Nephron (organoid): ENCODE data around the gene ZNF544.
"Not testable (repeated sequence)": the region's sequence is repeated elsewhere in the genome, so short reads cannot be mapped to it uniquely, and the experiment has no call there.

ENCODE experiments used
- H3K27ac Mint-ChIP-seq, 3 experiments: 2 replicates each; pipeline ENCODE4 v1.8.0; 2020; ENCODE audit warnings: mixed read lengths in 3 of 3, mild to moderate bottlenecking in 2 of 3, moderate library complexity in 1 of 3
- H3K27me3 Mint-ChIP-seq: 2 replicates; pipeline ENCODE4 v1.8.0; 2021; ENCODE audit warnings: low read depth, mild to moderate bottlenecking, moderate library complexity, mixed read lengths
- H3K36me3 Mint-ChIP-seq: 2 replicates; pipeline ENCODE4 v1.8.0; 2020; ENCODE audit warnings: low read depth, mixed read lengths
- H3K4me1 Mint-ChIP-seq: 2 replicates; pipeline ENCODE4 v1.8.0; 2020; ENCODE audit warnings: mixed read lengths
- H3K4me3 Mint-ChIP-seq, 3 experiments: 2 replicates each; pipeline ENCODE4 v1.8.0; 2020; ENCODE audit warnings: mild to moderate bottlenecking in 3 of 3, mixed read lengths in 3 of 3, moderate library complexity in 2 of 3
- H3K9me3 Mint-ChIP-seq: 2 replicates; pipeline ENCODE4 v1.8.0; 2020; ENCODE audit warnings: mixed read lengths
- CTCF ChIP-seq, 3 experiments: fragments of 200-600 bp; sonication (generic); IDR thresholded peaks; one replicate each; pipeline ENCODE4 v1.5.0; 2021; ENCODE audit warnings: antibody characterized with exemption in 3 of 3; ENCODE audit not compliant: unreplicated experiment in 3 of 3

ZNF544 gene

DNA sequence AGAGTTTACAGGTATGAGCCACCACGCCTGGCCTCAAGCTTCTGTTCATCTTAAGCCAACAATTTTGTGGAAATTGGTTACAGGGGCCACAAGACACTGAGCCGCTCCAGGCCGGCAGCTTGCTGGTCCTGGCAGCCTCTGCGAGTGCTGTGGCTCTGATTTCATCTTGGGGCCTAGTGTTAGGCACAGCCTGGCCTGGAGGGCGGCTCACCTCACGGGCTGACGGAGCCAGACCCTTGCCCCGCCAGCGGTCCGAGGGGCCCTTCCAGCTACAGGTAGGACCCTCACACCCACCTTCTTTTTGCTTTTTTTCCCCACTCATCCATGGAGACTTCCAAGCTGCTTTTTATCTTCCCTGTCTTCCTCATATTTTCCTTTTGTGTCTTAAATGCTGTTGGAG lies 8.6 kb downstream of the ZNF544 start:
- Mint-ChIP-seq H3K4me3 (no peak overlapping the region), H3K4me1 (no peaks in the 10 kb centered on the region), H3K36me3 (peaks cover 100% of the 10 kb centered on the region), H3K27ac (no peak overlapping the region), H3K27me3 (no peaks in the 10 kb centered on the region), H3K9me3 (peaks cover 87% of the 10 kb centered on the region)
- no peak for TF ChIP-seq CTCF (IDR thresholded peaks at IDR 0.05; ENCODE audit: unreplicated experiment in 3 of 3)

DNA sequence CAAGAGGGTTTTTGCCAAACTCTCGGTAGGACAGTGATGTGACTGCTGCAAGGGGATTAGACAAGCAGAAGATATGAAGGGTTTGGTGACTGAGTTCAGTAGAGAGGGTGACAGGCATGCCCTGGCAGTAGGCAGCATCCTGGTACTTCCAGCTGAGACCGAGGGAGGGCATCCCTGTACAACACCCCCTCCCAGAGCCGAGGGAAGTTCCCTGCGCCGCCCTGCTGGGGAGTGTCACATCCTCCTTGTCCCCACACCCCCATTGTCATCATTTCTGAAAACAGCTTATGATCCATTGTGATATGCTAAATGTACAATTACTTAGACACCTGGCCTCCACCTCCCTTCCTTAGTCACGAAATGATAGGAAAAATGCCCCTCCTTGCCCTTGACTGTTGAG lies 14.6 kb downstream of the ZNF544 start:
- Mint-ChIP-seq H3K4me3 (no peak overlapping the region), H3K36me3 (peaks cover 100% of the 10 kb centered on the region), H3K27me3 (no peaks in the 10 kb centered on the region), H3K27ac (no peak overlapping the region), H3K4me1 (no peaks in the 10 kb centered on the region), H3K9me3 (peaks cover 93% of the 10 kb centered on the region)
- TF ChIP-seq CTCF (IDR thresholded peaks at IDR 0.05; ENCODE audit: unreplicated experiment in 3 of 3): no peak

DNA sequence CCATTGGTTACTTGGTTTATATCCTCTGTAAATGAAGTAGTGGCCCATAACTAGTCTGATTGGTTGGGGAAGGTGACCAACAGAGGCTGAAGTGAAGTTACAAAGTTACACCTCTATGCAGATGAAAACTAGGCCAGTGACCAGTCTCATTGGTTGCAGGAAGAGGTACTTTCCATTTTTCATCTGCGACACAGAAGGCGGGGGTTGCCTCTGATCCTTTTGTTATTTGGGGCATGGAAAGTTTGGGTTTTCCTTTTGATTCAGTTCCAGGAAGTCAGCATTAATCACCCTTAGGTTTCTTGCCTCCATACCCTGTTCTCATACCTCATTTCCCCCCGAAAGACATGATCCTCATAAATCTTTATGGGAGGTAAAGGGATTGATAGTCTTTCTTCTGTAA lies 20.2 kb downstream of the ZNF544 start:
- Mint-ChIP-seq H3K27me3 (no peaks in the 10 kb centered on the region), H3K4me3 (no peak overlapping the region), H3K36me3 (peaks cover 100% of the 10 kb centered on the region), H3K9me3 (peaks cover 91% of the 10 kb centered on the region), H3K27ac (no peak overlapping the region), H3K4me1 (no peaks in the 10 kb centered on the region)
- TF ChIP-seq CTCF (IDR thresholded peaks at IDR 0.05; ENCODE audit: unreplicated experiment in 3 of 3): no peak

DNA sequence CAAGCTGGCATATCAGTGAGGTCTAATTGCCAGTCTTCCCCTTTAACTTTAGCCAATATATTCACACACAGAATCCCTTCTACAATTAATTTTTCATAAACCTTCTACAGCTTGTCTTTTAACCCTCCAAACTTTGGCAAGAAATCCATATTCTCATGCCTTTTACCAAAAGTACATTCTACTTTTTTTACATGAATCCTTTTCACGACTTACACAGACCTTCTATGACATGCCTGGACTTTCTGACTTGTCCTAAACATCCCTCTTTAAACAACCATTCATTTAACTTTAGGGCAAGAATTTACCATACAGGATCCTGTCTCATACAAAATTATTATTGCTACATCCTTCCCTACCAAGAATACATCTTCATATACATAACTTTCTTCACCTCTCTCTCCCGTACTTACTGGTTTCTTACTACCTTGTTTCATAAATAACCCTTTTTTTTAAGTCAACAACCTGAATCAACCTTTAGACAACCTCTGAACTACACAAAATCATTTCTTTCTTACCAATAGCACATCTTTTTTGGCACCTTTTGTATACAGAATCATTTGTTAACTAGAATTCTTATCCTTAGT lies 23.5 kb downstream of the ZNF544 start:
- Mint-ChIP-seq H3K36me3 (peaks cover 100% of the 10 kb centered on the region), H3K27ac (no peak overlapping the region), H3K4me3 (no peak overlapping the region), H3K4me1 (no peaks in the 10 kb centered on the region), H3K9me3 (peaks cover 88% of the 10 kb centered on the region), H3K27me3 (no peaks in the 10 kb centered on the region)
- TF ChIP-seq CTCF (IDR thresholded peaks at IDR 0.05; ENCODE audit: unreplicated experiment in 3 of 3): no peak

DNA sequence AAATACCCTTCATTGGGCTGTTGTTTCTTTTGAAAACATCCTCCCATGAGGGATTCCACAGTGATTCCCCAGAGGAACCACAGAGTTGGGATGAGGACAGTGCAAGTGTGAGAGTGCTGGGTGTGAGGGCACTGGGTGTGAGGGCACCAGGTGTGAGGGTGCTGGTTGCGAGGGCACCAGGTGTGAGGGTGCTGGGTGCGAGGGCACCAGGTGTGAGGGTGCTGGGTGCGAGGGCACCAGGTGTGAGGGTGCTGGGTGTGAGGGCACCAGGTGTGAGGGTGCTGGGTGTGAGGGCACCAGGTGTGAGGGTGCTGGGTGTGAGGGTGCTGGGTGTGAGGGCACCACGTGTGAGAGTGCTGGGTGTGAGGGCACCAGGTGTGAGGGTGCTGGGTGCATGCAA lies 29.5 kb downstream of the ZNF544 start:
- not testable (repeated sequence) for H3K27ac Mint-ChIP-seq, H3K4me3 Mint-ChIP-seq, H3K4me1 Mint-ChIP-seq, H3K27me3 Mint-ChIP-seq
- H3K9me3 Mint-ChIP-seq: peaks cover 92% of the 10 kb centered on the region
- H3K36me3 Mint-ChIP-seq: peaks cover 100% of the 10 kb centered on the region

GRCh38 chr19:58261600-58261967 lies 32.9 kb downstream of the ZNF544 start:
- Mint-ChIP-seq H3K27me3 (peaks cover 3% of the 10 kb centered on the region), H3K27ac (no peak overlapping the region), H3K36me3 (peaks cover 100% of the 10 kb centered on the region), H3K4me3 (no peak overlapping the region), H3K9me3 (peaks cover 87% of the 10 kb centered on the region), H3K4me1 (no peaks in the 10 kb centered on the region)
- no peak for TF ChIP-seq CTCF (IDR thresholded peaks at IDR 0.05; ENCODE audit: unreplicated experiment in 3 of 3)
